HepG2 (cell line): ENCODE measurements around the gene FRG1. TPM values are rescaled to one million over a fixed set of nuclear protein-coding genes. Genes with fewer than 3 reads are reported as not detected.

ENCODE experiments used
- AKAP8 ChIP-seq: sonication (generic); formaldehyde crosslinking; IDR thresholded peaks from 2 replicates; pipeline ENCODE4 v1.5.1; 2020; ENCODE audit warnings: mild to moderate bottlenecking, missing genetic modification reagents
- FOXA3 ChIP-seq: IDR thresholded peaks from 2 replicates; pipeline ENCODE4 v1.6.1; 2016; ENCODE audit warnings: missing genetic modification reagents, missing compliant biosample characterization
- HOXA5 ChIP-seq: sonication (generic); formaldehyde crosslinking; IDR thresholded peaks from 2 replicates; pipeline ENCODE4 v1.4.0; 2020; ENCODE audit warnings: missing genetic modification reagents
- MEF2D ChIP-seq: sonication (generic); formaldehyde crosslinking; IDR thresholded peaks from 2 replicates; pipeline ENCODE4 v1.5.1; 2020; ENCODE audit warnings: mild to moderate bottlenecking, missing genetic modification reagents
- TARDBP ChIP-seq: sonication (generic); formaldehyde crosslinking; IDR thresholded peaks from 2 replicates; pipeline ENCODE4 v1.8.0; 2022; ENCODE audit warnings: mild to moderate bottlenecking, missing genetic modification reagents
- XBP1 ChIP-seq: sonication (generic); formaldehyde crosslinking; IDR thresholded peaks from 2 replicates; pipeline ENCODE4 v1.5.0; 2020; ENCODE audit warnings: missing genetic modification reagents
- ZBTB4 ChIP-seq: sonication (generic); formaldehyde crosslinking; IDR thresholded peaks from 2 replicates; pipeline ENCODE4 v1.4.0; 2020; ENCODE audit warnings: missing genetic modification reagents, mild to moderate bottlenecking, borderline replicate concordance
- ZFP36L2 ChIP-seq: sonication (generic); formaldehyde crosslinking; IDR thresholded peaks from 2 replicates; pipeline ENCODE4 v1.4.0; 2020; ENCODE audit warnings: missing genetic modification reagents
- ZFP62 ChIP-seq: sonication (generic); formaldehyde crosslinking; IDR thresholded peaks from 2 replicates; pipeline ENCODE4 v1.4.0; 2020; ENCODE audit warnings: missing genetic modification reagents
- ZNF124 ChIP-seq: sonication (generic); formaldehyde crosslinking; IDR thresholded peaks from 2 replicates; pipeline ENCODE4 v1.4.0; 2020; ENCODE audit warnings: missing genetic modification reagents
- ZNF142 ChIP-seq: sonication (generic); formaldehyde crosslinking; IDR thresholded peaks from 2 replicates; pipeline ENCODE4 v1.4.0; 2020; ENCODE audit warnings: missing genetic modification reagents
- ZNF33B ChIP-seq: sonication (generic); formaldehyde crosslinking; IDR thresholded peaks from 2 replicates; pipeline ENCODE4 v1.5.1; 2020; ENCODE audit warnings: mild to moderate bottlenecking, missing genetic modification reagents
- ZNF569 ChIP-seq: sonication (generic); formaldehyde crosslinking; IDR thresholded peaks from 2 replicates; pipeline ENCODE4 v1.5.0; 2020; ENCODE audit warnings: mild to moderate bottlenecking, missing genetic modification reagents, moderate library complexity, borderline replicate concordance
- ZNF672 ChIP-seq: sonication (generic); formaldehyde crosslinking; IDR thresholded peaks from 2 replicates; pipeline ENCODE4 v1.8.1; 2022; ENCODE audit warnings: missing genetic modification reagents
- ZNF816 ChIP-seq: sonication (generic); formaldehyde crosslinking; IDR thresholded peaks from 2 replicates; pipeline ENCODE4 v1.8.0; 2022; ENCODE audit warnings: missing genetic modification reagents, mild to moderate bottlenecking, borderline replicate concordance
- ZNF839 ChIP-seq: sonication (generic); formaldehyde crosslinking; IDR thresholded peaks from 2 replicates; pipeline ENCODE4 v1.4.0; 2020; ENCODE audit warnings: missing genetic modification reagents, mild to moderate bottlenecking, borderline replicate concordance
- polyA plus RNA-seq, 8 experiments: library from polyadenylated mRNA; depleted of rRNA in 3 of 8; stranded (reverse) in 7 of 8; unstranded in 1 of 8; fragments of >200 nt; fragmentation: Illumina TruSeq in 4 of 8; extraction: Trizol in 4 of 8; gene quantifications; 2 replicates each; pipeline versions ENCODE4 v1.2.1 to v1.2.3, GENCODE V29; 2011 to 2016; ENCODE audit warnings: low read depth in 4 of 8, missing spikeins in 1 of 8, mixed read lengths in 1 of 8; ENCODE audit not compliant: insufficient read depth in 1 of 8
- total RNA-seq, 5 experiments: library from RNA; depleted of rRNA; stranded (reverse); fragments of >200 nt; fragmentation: Illumina TruSeq; extraction: Trizol; gene quantifications; 2 replicates each; pipeline ENCODE4 v1.2.3, GENCODE V29; 2016; ENCODE audit warnings: low read depth in 1 of 5
- TF ChIP-seq, protein P1 (sequence below): fragments of 450-650 bp; IDR thresholded peaks from 2 replicates; pipeline ENCODE4 v1.6.1; 2016
- TF ChIP-seq, protein P2 (sequence below): sonication (generic); formaldehyde crosslinking; IDR thresholded peaks from 2 replicates; pipeline ENCODE4 v1.4.0; 2020; ENCODE audit warnings: missing genetic modification reagents; ENCODE audit errors: not compliant biosample characterization

The FRG1 gene
- total and polyA plus RNA-seq, 2 of the 13 experiments (the other 11 are each of a cell fraction or from before 2014, with no cell fraction given), result 5.7 to 42.6 TPM

DNA sequence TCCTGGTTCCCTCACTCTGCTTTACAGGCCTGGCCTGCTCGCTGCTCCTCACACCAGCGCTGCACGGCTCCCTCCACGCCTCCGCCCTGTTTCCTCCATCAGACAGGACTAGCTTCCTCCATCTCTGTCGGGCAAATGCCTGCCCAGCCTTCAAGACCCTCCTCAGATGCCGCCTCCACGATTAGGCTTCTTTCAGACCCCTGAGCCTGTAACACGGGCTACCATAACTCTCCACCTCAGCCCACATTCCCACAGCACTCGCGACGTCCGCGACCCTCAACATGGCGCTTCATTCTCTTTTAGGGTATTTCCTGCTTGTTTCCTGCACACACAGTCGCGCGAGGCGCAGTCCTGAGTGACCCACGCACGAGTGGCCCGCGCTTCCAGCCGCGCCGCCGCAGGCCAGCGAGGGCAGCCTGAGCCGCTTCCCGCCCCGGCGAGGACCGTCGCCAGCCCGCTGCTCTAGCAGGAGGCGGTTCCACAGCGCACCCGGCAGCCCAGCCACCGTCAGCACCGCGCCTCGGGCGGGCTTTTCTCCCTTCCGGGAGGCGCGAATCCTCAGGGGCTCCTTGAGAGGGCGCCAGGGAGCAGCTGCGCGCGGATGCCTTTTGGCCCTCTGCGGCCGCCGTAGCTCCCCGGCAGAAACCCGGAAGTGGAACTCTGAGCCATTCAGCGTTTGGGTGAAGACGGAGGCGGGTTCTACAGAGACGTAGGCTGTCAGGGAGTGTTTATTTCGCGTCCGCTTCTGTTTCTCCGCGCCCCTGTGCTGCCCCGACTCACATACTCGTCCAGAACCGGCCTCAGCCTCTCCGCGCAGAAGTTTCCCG lies at the start of gene FRG1 (continued):
- TF ChIP-seq ZBTB4 (CRISPR knock-in tag) (peak; percentile 70; the same call in 1 of the 2 replicates), TARDBP (CRISPR knock-in tag) (peak; percentile 97), ZFP36L2 (CRISPR knock-in tag) (no peak), FOXA3 (CRISPR knock-in tag) (peak; percentile 55), XBP1 (no peak), MEF2D (CRISPR knock-in tag) (peak; percentile 19; the same call in 1 of the 2 replicates), ZNF839 (CRISPR knock-in tag) (no peak), AKAP8 (CRISPR knock-in tag) (peak; percentile 60; the same call in 1 of the 2 replicates), ZNF142 (CRISPR knock-in tag) (peak; percentile 96), ZFP62 (CRISPR knock-in tag) (no peak), HOXA5 (peak; percentile 90), ZNF672 (no peak), ZNF569 (0 out of 2 replicates have a peak, but pooled peaks have one; percentile 36), ZNF33B (CRISPR knock-in tag) (peak; percentile 92; the same call in 1 of the 2 replicates), ZNF816 (CRISPR knock-in tag) (peak; percentile 91; the same call in 1 of the 2 replicates), ZNF124 (CRISPR knock-in tag) (peak; percentile 90; the same call in 1 of the 2 replicates)
- TF ChIP-seq, protein P1, sequence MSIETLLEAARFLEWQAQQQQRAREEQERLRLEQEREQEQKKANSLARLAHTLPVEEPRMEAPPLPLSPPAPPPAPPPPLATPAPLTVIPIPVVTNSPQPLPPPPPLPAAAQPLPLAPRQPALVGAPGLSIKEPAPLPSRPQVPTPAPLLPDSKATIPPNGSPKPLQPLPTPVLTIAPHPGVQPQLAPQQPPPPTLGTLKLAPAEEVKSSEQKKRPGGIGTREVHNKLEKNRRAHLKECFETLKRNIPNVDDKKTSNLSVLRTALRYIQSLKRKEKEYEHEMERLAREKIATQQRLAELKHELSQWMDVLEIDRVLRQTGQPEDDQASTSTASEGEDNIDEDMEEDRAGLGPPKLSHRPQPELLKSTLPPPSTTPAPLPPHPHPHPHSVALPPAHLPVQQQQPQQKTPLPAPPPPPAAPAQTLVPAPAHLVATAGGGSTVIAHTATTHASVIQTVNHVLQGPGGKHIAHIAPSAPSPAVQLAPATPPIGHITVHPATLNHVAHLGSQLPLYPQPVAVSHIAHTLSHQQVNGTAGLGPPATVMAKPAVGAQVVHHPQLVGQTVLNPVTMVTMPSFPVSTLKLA, result no peak
- TF ChIP-seq, protein P2, sequence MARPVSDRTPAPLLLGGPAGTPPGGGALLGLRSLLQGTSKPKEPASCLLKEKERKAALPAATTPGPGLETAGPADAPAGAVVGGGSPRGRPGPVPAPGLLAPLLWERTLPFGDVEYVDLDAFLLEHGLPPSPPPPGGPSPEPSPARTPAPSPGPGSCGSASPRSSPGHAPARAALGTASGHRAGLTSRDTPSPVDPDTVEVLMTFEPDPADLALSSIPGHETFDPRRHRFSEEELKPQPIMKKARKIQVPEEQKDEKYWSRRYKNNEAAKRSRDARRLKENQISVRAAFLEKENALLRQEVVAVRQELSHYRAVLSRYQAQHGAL, result no peak
